ENCODE data around the gene SYT8.

The SYT8 gene

DNA sequence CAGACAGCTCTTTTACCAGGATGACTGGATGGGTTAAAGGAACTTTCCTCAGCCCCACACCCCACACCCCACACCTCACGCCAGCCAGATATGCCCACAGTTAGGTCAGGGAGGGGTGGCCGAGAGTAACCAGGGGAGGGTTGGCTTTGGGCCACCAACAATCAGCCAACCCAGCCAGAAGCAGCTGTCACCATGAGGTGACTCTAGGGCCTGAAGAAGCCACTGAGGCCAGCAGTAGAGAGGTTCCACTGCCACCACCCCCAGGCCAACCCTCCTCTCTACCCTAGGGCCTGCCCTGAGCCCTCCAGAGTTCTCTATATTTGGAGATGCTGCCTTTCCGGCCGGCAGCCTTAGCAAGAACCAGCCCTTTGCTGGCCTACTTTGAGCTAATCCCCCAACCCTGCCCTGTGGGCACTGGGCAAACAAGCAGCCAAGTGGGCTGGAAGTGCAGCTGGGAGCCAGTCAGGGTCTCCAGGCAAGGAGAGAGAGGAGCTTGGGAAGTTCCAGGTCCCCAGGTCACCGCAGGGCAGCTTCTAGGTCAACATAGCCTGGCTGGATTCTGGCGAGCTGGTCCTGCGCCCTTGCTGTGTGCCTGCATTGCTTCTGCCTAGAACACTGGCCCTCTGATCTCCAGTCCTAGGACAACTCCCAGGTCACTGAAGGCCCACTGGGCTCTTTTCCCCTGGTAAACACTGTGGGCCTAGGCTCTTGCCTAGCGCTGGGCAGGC, 12.0 kb upstream of the SYT8 start:
- Histone ChIP-seq H3K4me1 (ENCODE audit: insufficient read depth, low read length) (no peaks in the 10 kb centered on the region), H3K4me3 (ENCODE audit: low read length) (no peak overlapping the region), H3K27me3 (ENCODE audit: insufficient read depth, low read length) (peaks cover 8% of the 10 kb centered on the region), H3K9me3 (ENCODE audit: low read length) (no peaks in the 10 kb centered on the region), H2AFZ (ENCODE audit: low read depth, low read length) (no peak overlapping the region), H3K36me3 (ENCODE audit: insufficient read depth, low read length) (no peaks in the 10 kb centered on the region)

DNA sequence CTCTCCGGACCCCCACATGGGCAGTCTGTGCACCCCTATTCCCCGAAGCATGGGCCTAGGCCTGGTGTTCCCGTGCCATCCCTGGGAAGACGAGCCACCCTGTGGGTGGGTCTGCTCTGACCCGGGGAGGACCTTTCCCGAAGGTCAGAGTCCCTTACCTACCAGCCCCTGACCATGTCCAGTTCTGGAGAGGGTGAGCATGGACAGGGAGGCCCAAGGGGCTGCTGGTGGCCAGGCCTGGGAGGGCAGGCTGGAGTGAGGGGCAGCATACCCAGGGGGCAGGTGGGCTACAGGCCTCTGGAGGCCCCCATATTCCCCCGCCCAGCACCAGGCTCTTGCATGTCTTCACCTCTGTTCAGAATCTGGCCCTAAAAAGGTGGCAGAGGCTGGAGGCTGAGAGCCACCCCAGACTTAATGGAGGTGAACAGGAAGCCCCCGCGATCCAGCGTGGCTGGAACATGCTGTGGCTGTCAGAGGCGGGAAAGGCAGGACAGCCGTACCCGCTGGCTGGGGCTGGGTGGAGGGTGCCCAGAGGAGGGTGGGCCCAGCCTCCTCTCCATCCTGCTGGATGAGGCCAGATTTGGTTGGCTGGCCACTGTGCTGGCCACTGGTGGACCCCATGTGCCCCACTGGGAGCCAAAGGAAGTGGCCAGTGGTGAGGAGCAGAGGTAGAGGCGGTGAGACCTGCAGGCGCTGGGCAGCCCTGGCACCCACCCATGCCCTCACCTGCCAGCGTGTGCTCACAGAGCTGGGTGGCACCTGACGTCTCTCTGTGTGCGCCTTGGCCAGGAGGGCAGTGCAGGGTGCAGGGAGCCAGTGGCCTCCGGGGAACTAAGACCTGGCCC, 11.2 kb upstream of the SYT8 start:
- Histone ChIP-seq H3K36me3 (ENCODE audit: insufficient read depth, low read length) (no peaks in the 10 kb centered on the region), H3K4me1 (ENCODE audit: insufficient read depth, low read length) (no peaks in the 10 kb centered on the region), H3K27me3 (ENCODE audit: insufficient read depth, low read length) (peaks cover 14% of the 10 kb centered on the region), H3K9me3 (ENCODE audit: low read length) (no peaks in the 10 kb centered on the region), H3K4me3 (ENCODE audit: low read length) (no peak overlapping the region), H2AFZ (ENCODE audit: low read depth, low read length) (no peak overlapping the region)

GRCh38 chr11:1824221-1825038, 10.4 kb upstream of the SYT8 start:
- Histone ChIP-seq H3K27me3 (ENCODE audit: insufficient read depth, low read length) (peaks cover 14% of the 10 kb centered on the region), H2AFZ (ENCODE audit: low read depth, low read length) (no peak overlapping the region), H3K4me1 (ENCODE audit: insufficient read depth, low read length) (no peaks in the 10 kb centered on the region), H3K9me3 (ENCODE audit: low read length) (no peaks in the 10 kb centered on the region), H3K36me3 (ENCODE audit: insufficient read depth, low read length) (no peaks in the 10 kb centered on the region), H3K4me3 (ENCODE audit: low read length) (no peak overlapping the region)

- Histone ChIP-seq H3K4me3 (ENCODE audit: low read length) (no peak overlapping the region), H2AFZ (ENCODE audit: low read depth, low read length) (no peak overlapping the region), H3K36me3 (ENCODE audit: insufficient read depth, low read length) (no peaks in the 10 kb centered on the region), H3K27me3 (ENCODE audit: insufficient read depth, low read length) (peaks cover 14% of the 10 kb centered on the region), H3K4me1 (ENCODE audit: insufficient read depth, low read length) (no peaks in the 10 kb centered on the region), H3K9me3 (ENCODE audit: low read length) (no peaks in the 10 kb centered on the region)
Measured at GRCh38 chr11:1825039-1825740, 9.6 kb upstream of the SYT8 start.

- H3K36me3 ChIP-seq (ENCODE audit: insufficient read depth, low read length), result no peaks in the 10 kb centered on the region
- no peaks in the 10 kb centered on the region for H3K9me3 ChIP-seq (ENCODE audit: low read length)
- no peak overlapping the region for H2AFZ ChIP-seq (ENCODE audit: low read depth, low read length)
- H3K4me3 ChIP-seq (ENCODE audit: low read length), result no peak overlapping the region
- peaks cover 19% of the 10 kb centered on the region for H3K27me3 ChIP-seq (ENCODE audit: insufficient read depth, low read length)
- H3K4me1 ChIP-seq (ENCODE audit: insufficient read depth, low read length), result no peaks in the 10 kb centered on the region
Measured at GRCh38 chr11:1825785-1826451, 8.9 kb upstream of the SYT8 start.

DNA sequence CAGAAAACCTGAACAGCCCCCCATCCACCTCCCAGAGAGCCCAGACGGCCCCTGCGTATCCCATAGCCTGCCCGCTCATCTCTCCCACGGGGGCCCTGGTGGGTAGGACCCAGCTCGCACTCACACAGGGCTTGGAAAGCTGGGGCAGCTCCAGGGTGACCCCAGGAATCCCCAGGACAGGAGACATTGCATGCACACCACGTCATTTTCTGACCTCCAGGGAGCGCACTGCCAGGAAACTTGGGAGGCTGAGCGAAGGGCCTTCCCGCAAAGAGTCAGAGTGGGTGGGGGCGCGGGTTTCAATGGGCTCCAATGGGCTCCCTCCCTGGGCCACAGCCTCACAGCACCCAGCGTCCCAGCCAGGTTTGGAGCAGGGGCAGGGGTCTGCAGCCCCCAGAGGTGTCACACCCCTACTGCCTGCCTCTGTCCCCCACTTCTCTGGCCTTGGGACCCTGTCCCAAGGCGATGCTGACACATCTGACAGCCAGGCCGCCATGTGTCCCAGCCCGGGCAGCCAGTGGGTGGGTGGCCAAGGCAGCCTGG, 8.2 kb upstream of the SYT8 start:
- no peak overlapping the region for H3K4me3 ChIP-seq (ENCODE audit: low read length)
- H3K9me3 ChIP-seq (ENCODE audit: low read length), result no peaks in the 10 kb centered on the region
- no peak overlapping the region for H2AFZ ChIP-seq (ENCODE audit: low read depth, low read length)
- H3K27me3 ChIP-seq (ENCODE audit: insufficient read depth, low read length), result peaks cover 23% of the 10 kb centered on the region
- no peaks in the 10 kb centered on the region for H3K36me3 ChIP-seq (ENCODE audit: insufficient read depth, low read length)
- no peaks in the 10 kb centered on the region for H3K4me1 ChIP-seq (ENCODE audit: insufficient read depth, low read length)

- Histone ChIP-seq H2AFZ (ENCODE audit: low read depth, low read length) (no peak overlapping the region), H3K4me3 (ENCODE audit: low read length) (no peak overlapping the region), H3K4me1 (ENCODE audit: insufficient read depth, low read length) (no peaks in the 10 kb centered on the region), H3K27me3 (ENCODE audit: insufficient read depth, low read length) (peaks cover 24% of the 10 kb centered on the region), H3K36me3 (ENCODE audit: insufficient read depth, low read length) (no peaks in the 10 kb centered on the region), H3K9me3 (ENCODE audit: low read length) (no peaks in the 10 kb centered on the region)
Measured at GRCh38 chr11:1827095-1827813, 7.5 kb upstream of the SYT8 start.

- no peaks in the 10 kb centered on the region for H3K9me3 ChIP-seq (ENCODE audit: low read length)
- no peaks in the 10 kb centered on the region for H3K36me3 ChIP-seq (ENCODE audit: insufficient read depth, low read length)
- no peak overlapping the region for H3K4me3 ChIP-seq (ENCODE audit: low read length)
- H2AFZ ChIP-seq (ENCODE audit: low read depth, low read length), result no peak overlapping the region
- no peaks in the 10 kb centered on the region for H3K4me1 ChIP-seq (ENCODE audit: insufficient read depth, low read length)
- peaks cover 28% of the 10 kb centered on the region for H3K27me3 ChIP-seq (ENCODE audit: insufficient read depth, low read length)
Measured at GRCh38 chr11:1827931-1828330, 6.9 kb upstream of the SYT8 start.

DNA sequence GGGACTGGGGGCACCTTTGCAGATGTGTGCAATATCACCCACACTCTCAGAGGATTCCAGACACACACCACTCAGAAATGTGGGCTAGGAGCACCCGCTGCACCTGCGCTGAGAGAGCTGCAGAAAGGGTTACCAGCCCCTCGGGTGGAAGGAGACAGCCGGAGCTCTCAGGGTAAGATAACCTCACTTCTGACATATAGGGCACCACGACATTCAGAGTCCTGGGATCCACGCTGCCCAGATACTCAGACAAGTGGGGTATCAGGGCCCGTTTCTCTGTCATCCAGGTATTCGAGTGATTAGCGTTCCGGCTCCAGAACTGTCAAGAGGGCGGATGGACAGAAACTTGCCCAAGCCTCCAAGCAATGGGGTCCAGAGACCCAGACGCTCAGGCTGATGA, 6.2 kb upstream of the SYT8 start:
- Histone ChIP-seq H3K36me3 (ENCODE audit: insufficient read depth, low read length) (no peaks in the 10 kb centered on the region), H3K9me3 (ENCODE audit: low read length) (no peaks in the 10 kb centered on the region), H2AFZ (ENCODE audit: low read depth, low read length) (no peak overlapping the region), H3K4me3 (ENCODE audit: low read length) (no peak overlapping the region), H3K27me3 (ENCODE audit: insufficient read depth, low read length) (peaks cover 34% of the 10 kb centered on the region), H3K4me1 (ENCODE audit: insufficient read depth, low read length) (no peaks in the 10 kb centered on the region)

DNA sequence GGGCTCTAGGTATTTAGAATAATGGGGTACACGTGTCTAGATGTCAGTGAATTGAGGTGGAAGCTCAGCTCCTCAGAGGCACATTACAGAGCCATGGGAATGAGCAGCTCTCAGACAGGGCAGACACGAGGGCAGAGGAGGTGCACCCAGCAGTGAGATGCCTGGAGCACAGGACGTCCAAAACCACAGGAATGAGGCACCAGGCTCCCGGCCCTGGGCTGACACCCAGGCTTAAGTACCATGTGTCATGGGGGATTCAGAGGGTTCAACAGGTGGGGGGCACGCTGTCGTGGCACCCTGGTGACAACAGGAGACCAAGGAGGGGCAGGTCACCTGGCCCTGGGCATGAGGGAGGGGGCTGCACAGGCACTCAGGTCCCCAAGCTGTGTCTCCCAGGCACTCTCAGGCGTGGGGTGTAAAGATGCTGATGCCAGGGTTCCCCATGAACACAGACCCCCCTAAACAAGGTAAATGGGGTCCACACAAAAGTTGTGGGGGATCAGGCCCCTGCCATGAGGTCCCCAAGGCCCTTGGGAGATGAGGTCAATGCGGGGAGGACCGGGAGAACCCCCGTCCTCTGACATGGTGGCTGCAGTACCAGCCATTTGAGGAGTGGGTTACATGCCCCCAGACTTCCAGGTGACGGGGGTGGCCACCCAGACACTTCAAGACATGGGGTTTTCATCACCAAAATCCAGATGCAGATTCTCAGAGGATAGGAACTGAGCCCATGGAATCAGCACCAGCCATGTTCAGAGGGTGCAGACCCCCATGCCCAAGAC, 5.6 kb upstream of the SYT8 start:
- Histone ChIP-seq H3K27me3 (ENCODE audit: insufficient read depth, low read length) (peaks cover 40% of the 10 kb centered on the region), H3K4me3 (ENCODE audit: low read length) (no peak overlapping the region), H3K4me1 (ENCODE audit: insufficient read depth, low read length) (no peaks in the 10 kb centered on the region), H2AFZ (ENCODE audit: low read depth, low read length) (no peak overlapping the region), H3K9me3 (ENCODE audit: low read length) (no peaks in the 10 kb centered on the region), H3K36me3 (ENCODE audit: insufficient read depth, low read length) (no peaks in the 10 kb centered on the region)

DNA sequence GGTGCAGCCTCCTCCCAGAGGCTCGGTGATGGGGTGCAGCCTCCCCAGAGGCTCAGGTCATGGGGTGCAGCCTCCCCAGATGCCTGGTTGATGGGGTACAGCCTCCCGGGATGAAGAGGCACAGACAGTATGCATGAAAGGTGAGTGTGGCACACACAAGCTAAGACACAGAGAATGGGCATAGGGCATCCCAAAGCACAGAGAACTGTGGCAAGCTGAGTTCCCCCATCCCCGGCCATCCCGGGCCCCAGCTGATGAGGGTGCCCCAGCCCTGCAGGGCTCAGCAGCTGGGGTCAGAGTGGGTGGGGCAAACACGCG, 4.8 kb upstream of the SYT8 start:
- no peak overlapping the region for H2AFZ ChIP-seq (ENCODE audit: low read depth, low read length)
- H3K27me3 ChIP-seq (ENCODE audit: insufficient read depth, low read length), result peaks cover 46% of the 10 kb centered on the region
- H3K9me3 ChIP-seq (ENCODE audit: low read length), result no peaks in the 10 kb centered on the region
- H3K4me1 ChIP-seq (ENCODE audit: insufficient read depth, low read length), result no peaks in the 10 kb centered on the region
- H3K36me3 ChIP-seq (ENCODE audit: insufficient read depth, low read length), result no peaks in the 10 kb centered on the region
- H3K4me3 ChIP-seq (ENCODE audit: low read length), result no peak overlapping the region

Measured in neuron (in vitro differentiated cells).